ENCODE measurements around the gene SEMA3C.

The SEMA3C gene

DNA sequence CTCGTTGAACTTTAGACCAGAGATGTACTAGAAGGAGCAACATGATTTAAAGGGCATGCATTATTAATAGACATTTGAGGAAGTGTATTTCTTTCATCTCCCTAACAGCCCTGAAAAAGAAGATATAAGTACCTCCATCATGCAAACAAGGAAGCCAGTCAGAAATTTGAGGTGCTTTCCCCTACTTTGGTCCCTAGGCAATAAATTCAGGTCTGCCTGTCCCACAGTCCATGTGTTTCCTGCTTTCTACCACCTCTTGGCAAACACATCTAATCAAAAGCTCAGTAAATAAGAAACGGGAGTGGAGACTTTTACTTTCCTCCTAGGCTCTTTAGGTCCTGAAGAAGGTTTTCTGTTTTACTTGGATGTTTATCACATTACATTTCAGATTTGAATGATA lies 5.2 kb upstream of the SEMA3C start:
- DNase-seq: no peak

- no peak for DNase-seq
These were observed 4.4 kb upstream of the SEMA3C start for GRCh38 chr7:80923211-80923612.

- DNase-seq: no peak
These were observed 3.6 kb upstream of the SEMA3C start for GRCh38 chr7:80922253-80923049.

DNA sequence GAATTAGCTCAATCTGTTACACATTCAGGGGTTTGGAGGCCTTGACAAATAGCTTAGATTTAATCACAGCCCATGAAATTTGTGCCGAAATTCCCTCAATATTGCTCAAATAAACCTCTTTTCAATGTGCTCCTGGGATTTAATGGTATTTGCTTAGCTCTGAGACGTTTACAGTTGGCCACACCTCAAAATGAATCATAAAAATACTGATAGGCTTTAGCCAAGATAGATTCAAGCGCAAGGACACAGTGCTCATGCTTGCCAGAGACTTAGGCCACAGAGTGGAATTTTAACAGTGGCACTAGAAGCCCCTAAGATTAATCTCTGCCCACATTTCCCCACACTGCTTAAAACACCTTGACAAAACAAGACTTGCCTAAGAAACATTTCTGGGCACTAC lies 2.3 kb upstream of the SEMA3C start:
- DNase-seq: no peak

- DNase-seq: no peak
These were observed 452 bp downstream of the SEMA3C start for GRCh38 chr7:80918399-80918798.

DNA sequence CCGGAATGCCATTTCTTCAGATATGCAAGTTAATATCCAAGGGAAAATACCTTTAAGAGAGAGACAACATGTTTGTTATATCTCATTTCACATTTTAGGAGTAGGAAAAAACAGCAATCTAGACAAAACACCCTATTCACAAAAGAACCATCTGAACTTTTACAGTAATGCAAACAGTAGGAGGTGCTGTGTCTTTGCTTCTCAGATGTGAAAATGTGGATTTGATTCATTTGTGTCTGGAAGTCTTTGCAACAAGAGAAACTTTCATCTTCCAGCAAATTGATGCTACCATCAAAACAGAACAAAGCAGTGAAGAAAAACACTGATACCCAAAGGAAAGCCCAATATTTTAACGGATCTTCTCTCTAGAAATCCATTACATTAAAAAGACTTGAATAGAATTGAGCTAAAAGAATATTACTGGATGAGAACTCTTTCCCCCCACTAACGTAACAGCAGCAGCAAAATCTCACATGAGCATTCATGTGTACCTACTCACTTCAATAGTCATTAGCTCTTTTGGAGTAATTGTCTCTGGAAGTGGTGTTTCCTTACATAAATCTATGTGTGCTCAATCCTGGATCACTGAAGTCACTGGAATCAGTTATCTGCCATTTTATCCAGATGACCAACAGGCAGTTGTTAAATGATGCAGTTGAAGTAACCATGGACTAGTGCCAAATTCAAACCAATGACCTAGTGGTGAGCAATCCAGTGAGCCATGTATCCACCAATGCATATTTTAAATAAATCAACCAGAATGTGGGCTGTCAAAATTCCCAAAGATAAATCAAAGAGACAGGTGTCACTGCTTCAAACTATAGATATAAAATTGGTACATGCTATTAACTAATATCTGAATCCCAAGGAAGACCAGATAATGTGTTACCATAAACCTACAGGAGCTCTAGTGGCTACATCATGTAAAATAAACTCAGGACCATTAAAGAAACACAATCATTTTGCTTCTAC lies 1.8 kb downstream of the SEMA3C start:
- DNase-seq: no peak

- no peak for DNase-seq
These were observed 8.6 kb downstream of the SEMA3C start for GRCh38 chr7:80910228-80910627.

DNA sequence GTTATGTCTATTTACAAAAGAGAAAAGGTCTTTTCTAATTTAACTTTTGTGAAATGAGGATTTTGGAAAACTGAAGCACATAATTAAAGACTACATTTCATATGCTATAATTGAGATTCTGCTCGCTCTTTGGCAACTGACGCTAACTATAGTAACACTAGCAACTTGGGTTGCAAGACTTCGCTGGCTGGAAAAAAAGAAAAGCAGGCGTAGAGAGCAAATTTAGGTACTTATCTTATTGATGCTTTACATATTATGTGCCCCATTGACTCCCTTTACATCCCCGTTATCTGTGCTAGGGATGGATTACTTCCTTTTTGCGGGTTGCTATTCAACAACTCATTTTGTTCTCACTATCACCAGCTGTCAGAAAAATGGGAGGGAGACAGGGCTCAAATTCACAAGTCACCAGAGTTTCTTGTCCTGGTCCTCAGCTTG lies 10.5 kb downstream of the SEMA3C start:
- no peak for DNase-seq

DNA sequence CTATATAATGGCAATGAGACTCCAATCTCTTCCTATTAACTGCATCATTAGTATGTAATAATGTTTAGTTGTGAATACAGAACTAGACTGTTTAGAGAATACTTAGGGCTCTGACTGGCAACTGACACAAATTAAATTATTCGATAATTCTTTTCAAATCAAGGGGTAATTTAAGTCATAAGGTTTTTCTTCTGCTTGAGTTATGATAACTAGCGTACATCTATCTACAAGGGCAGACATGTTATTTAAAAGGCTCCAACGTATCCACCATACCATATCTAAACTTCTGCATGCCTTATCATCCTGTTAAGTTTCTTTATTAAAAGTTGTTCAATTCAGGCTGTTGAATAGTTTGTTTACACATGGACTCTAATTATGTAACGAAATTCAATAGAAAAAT lies 11.2 kb downstream of the SEMA3C start:
- DNase-seq: no peak

- DNase-seq: no peak
These were observed 11.7 kb downstream of the SEMA3C start for GRCh38 chr7:80907141-80907601.

GRCh38 chr7:80905334-80905733 lies 13.5 kb downstream of the SEMA3C start:
- no peak for DNase-seq

DNA sequence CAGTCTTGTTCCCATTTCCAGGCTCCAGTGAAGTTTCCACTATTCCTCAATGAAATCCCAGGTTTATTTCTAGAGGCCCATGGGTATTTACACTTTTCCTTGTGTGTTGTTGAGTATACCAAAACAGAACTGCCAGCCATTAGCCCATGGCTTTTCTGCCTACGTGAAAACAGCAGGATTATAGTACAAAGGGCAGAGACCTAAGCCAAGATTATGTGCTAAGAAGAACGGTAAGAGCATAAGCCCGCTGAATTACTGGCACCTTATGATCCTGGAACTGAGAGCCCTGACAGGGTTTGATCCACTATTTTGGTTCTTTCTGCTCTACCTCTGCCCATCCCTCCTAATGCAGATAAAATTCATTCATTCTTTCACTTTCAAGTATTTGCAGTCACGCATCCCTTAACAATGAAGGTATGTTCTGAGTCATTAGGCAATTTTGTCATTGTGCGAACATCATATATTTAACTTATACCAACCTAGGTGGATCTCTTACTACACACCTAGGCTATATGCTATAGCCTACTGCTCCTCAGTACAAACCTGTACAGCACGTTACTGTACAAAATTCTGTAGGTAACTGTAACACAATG lies 16.0 kb downstream of the SEMA3C start:
- no peak for DNase-seq

DNA sequence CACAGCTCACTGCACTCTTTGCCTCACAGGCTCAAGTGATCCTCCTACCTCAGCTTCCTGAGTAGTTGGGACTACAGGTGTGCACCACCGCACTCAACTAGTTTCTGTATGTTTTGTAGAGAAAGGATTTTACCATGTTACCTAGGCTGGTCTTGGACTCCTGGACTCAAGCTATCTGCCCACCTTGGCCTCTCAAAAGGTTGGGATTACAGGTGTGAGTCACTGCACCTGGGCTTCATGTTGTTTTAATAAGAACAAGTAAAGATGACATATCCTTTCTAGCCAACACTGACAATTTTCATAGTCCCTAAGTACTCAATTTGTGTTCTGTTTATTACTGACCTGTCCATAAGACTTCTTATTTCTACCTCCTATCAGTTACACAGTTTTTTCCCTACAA lies 16.8 kb downstream of the SEMA3C start:
- DNase-seq: no peak

DNA sequence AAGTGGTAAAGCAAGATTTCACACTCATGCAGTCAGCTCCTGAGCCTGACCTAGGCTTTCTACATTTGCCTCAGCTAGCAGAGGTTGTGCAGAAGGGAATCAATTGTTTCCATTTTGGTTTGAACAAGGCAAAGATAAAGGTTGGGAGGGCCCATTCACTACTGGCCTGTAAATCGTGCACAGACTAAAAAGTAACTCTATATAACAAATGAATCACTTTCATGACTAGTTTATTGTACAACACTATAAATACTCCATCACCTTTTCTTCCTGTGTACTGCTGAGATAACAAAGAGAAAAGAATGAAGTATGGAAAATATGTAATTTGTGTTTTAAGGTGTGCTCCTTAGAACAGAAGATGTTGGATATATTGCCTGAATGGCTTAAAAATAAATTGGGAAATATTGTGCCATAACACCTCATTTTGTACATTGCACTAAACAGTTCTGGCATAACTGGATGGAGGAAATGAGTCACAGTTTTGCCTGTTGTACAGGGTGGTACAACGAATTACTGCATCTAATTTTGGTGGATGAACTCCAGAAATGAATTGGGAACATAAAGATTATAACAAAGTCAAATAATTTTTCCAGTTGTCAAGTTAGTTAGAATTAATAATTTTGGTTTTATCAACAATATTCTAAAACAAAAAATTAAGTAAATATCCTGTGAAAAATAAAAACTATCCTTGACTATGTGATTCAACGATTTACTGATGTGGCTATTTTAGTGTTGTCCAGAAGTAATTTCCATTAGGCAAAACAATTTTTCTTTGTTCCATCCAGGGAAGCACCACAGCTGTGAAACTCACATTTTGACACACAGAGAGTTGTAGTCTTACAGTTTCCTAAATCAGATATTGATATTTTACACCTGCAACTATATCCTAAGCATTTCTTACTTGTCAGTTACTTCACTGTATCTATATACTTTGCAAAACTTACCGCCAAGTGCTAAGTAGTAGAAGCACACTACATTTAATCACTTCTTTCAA lies 18.0 kb downstream of the SEMA3C start:
- no peak for DNase-seq

DNA sequence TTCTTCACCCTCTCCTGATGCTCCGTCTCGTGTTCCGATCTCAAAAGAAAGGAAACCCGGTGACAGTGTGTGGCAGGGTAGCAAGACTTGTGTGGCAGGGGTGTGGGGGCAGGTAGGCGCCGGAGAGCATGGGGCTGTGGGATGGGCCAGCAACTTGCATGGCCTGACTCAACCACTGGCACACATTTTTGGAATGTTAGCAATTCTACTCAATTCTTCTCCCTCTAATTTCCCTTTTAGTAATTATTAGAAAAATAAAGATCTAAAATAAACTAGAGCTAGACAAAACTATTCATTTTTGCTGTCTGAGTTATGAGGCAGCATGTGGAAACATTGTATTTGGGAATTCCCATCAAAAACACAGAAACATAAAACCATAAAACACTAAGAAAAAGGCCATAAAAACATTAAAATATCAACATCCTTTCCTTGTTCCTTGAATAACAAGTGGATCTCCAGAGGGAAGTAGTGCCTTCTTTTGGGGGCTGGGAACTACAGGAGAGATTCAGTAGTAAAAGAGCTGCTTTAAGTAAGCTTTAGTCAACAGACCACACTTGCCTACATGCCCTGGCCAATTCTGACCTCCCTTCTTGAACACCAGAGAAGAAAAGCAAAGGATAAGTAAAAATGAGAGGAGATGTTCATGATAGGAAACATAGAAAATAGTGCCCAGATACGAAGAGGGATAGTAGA lies 21.8 kb downstream of the SEMA3C start:
- DNase-seq: no peak

DNA sequence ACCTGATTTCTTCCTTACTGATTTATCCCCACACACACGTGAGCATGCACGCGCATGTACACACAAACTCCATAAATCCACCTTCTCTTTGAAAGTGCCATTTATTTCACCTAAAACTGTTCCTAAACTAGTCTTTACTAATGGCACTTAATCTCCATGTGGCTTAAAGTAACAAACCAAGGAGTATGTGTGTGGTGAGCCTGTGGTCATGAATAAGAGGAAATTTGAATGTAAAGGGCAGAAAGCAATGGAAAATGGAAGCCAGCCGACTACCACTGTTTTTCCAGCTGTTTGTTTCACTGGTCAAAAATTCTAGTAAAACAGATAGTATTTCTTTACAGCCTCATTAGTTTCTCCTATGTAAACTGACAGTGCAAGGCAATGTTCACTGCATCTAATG lies 23.8 kb downstream of the SEMA3C start:
- no peak for DNase-seq

GRCh38 chr7:80891259-80891544 lies 27.6 kb downstream of the SEMA3C start:
- no peak for DNase-seq

- DNase-seq: no peak
These were observed 28.2 kb downstream of the SEMA3C start for GRCh38 chr7:80890426-80891258.

- DNase-seq: no peak
These were observed 29.3 kb downstream of the SEMA3C start for GRCh38 chr7:80889525-80889924.

DNA sequence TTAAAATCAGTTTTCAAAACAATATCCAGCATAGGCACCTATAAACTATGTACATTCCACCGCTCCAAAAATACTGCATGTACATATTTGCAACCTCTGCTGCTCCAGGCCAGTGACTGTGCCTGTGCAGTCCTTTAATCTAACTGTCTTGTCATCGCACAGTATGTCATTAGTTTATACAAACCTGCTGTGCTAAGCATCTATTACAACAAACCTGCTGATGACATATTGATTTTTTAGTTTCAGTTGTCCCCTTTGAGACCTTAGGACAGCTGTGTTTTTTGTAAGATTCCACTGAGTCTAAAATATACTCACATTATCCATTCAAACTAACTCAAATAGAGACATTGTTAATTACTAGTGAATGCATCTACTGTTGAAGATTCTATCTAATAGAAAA lies 33.1 kb downstream of the SEMA3C start:
- no peak for DNase-seq
